GM18867 (cell line): ENCODE data around the gene TACR1.
"Not testable (repeated sequence)": the region's sequence is repeated elsewhere in the genome, so short reads cannot be mapped to it uniquely, and the experiment has no call there.

Experiments
- ATAC-seq: cut with Tn5 transposase; IDR thresholded peaks from one replicate; pipeline ENCODE4 v1.9.1; 2021; ENCODE audit warnings: mild to moderate bottlenecking, moderate library complexity; ENCODE audit not compliant: unreplicated experiment

TACR1 gene, protein sequence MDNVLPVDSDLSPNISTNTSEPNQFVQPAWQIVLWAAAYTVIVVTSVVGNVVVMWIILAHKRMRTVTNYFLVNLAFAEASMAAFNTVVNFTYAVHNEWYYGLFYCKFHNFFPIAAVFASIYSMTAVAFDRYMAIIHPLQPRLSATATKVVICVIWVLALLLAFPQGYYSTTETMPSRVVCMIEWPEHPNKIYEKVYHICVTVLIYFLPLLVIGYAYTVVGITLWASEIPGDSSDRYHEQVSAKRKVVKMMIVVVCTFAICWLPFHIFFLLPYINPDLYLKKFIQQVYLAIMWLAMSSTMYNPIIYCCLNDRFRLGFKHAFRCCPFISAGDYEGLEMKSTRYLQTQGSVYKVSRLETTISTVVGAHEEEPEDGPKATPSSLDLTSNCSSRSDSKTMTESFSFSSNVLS

DNA sequence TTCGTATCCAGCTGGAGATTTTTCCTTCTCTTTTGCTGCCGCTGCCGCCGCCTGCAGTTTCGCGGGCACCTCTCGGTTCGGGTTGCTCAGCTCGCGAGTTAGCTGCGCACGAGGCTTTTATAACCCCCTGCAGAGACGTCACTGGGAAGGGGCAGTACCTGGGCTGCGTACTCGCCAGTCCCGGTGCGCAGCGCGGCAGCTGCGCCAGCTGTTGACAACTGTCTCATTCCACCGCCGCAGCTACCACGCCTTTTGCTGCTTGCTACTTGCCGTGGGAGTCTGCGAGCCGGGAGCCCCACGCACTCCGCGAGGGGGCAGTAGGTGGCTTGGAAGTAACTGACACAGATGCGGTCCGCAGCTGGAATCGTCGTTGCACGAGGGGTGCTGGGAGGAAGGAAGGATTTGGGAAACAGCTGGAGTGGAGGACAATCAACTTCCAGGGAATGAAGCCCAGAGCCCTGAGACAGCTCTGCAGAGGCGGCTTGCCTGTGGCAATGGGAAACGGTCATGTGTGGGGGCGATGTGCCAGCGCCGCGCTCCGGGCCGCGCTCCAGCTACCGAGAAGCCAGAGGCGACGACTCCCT is at the start of gene TACR1:
TACR1 (minus strand) TSS at position 93 of the 584 bp plus-strand sequence. CDS start 586 bp downstream, outside the sequence.
- ATAC-seq, result peak; percentile 47

DNA sequence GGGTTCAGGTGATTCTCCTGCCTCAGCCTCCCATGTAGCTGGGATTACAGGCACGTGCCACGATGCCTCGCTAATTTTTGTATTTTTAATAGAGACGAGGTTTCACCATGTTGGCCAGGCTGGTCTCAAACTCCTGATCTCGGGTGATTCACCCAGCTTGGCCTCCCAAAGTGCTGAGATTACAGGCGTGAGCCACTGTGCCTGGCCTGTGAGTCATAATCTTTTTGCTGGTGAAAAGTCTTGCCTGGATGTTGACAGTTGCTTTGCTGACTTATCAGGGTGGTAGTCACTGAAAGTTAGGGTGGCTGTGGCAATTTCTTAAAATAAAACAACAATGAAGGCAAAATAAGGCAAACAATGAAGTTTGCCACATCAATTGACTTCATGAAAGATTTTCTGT is 49.3 kb upstream of the TACR1 start:
- ATAC-seq, result not testable (repeated sequence)

DNA sequence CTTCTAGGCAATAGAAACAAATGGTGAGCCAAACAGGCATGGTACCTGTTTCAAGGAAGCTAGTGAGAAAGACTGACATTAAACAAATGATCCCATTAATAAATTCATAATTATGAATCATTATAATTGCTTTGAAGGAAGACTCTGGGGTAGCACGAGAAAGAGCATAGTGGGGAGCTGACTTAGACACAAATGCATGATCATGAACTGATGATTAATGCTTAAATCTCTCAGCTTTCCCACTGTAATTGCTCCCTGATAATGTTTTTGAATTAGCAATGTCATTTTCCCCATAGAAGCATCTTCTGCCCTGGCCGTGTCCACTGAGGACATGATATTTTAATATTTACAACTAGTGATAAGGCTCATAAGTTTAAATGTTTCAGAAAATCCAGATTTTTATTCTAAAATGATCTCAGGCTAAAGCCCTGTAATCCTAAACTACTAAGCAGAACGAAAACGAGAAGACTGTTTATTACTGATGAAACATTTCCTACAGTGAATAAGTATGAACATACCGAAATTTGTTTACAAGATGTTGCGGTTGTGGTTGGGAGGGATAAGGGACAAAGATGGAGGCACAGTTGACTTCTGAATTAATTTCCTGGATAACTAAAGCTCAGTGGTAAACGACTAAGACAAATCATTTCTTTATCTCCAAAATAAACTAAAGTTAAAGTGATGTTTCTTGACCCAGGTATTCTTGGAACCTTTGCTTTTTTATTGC is 47.3 kb upstream of the TACR1 start:
- no peak for ATAC-seq

DNA sequence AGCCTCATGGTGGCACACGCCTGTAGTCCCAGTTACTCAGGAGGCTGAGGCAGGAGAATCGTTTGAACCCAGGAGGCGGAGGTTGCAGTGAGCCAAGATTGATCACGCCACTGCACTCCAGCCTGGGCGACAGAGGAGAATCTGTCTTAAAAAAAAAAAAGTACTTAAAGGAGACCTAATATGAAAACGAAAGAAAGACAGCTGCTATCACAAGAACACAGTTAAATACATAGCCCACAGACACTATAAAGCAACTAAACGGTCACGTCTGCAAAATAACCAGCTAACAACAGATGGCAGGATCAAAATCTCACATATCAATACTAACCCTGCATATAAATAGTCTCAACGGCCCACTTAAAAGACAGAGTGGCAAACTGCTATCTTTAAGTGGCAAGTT is 43.9 kb upstream of the TACR1 start:
- no peak for ATAC-seq

DNA sequence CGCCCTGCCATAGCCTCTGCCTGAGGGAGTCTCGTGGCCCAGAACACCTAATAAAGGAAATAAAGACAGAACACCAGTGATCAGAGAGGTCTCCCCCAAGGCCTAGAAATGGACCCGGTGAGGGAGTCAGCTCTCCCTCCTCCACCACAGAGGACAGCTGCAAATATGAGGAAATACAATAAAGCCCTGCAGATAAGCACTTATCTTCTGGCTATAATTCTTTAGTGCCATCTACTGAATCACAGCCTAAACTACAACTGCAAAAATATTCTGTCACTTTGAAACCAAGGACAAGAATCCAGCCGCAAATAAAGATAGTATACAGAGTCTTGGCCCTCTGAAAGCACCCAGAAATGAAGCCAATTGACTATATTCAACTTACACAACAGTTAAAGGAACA is 42.4 kb upstream of the TACR1 start:
- ATAC-seq, result peak; percentile 56

DNA sequence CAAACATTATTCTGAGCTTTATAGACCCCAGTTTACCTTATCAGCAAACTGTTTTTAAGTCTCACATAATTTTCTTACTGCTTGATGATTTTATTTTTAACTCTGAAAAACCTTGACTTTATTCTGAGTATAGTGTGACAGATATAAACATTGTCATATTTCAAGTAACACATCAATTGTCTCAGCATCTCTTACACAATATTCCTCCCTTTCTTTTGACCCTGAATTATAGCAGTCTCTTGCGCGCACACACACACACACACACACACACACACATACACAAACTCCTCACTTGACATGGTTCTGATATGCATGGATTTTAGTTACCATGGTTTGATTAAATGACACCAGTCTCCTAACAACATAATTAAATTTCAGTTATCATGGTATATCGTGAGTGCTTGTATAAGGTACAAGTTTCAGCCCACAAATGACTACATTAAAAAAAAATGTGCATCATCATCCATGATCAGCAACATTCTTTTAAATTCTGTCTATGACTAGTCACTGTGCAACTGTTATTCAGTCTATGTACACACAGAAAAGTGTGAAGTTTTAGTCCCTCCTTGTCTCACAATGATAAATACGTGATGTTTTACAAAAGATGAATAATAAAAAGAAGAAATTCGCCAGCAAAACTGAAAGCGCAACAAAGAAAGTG is 39.5 kb upstream of the TACR1 start:
- ATAC-seq, result no peak

DNA sequence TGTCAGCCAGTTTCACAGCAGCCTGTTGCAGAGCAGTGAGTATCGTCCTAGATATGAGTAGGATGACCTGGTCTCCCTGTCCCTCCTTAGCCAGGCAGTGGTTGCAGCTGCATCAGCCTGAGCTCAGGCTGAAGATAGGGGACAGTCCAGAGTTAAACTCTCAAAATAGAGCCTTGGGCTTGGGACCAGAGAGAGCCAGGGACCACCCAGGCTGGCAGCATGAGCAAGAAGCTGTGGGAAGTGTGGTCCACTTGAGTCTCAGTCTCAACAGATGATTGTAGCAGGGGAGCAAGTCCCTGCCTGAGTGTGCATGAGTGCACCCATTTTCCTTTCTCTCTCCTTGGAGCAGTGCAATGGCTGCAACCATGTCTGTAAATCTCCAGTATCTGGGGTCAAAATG is 38.0 kb upstream of the TACR1 start:
- ATAC-seq, result no peak

DNA sequence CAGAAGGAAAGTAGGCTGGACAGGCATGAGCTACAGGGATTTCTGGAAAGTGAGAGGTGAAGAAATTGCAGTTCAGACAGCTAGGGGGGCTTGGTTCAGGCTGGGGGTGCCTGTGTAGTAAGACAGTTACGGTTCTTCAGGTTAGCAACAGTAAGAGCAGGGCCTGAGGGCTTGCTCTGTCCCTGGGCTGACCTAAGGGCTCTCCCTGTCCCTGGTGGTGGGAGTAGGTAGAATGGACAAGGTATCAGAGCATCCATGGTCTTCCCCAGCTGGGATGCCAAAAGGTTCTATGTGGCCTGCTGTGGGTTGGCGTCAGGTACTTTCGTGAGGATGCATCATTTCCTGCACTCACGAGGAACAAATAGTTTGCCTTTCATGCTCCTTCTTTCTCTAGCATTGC is 34.6 kb upstream of the TACR1 start:
- ATAC-seq, result no peak

DNA sequence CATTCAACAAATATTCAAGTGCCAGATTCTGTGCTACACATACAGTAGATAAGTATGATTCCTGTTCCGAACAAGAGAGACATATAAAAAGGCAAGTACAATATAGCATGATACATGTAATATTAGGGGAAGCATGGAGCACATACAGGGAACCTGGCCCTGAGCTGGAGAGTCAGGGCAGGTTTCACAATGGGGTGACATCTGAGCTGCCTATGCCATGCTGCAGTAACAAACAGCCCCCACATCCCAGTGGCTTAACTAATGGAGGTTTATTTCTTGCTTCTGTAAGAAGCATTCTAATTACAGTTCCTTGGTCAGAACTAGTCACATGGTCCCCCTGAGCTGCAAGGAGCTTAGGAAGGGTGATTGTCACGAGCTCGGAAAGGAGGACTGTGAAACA is 27.3 kb upstream of the TACR1 start:
- ATAC-seq, result no peak

DNA sequence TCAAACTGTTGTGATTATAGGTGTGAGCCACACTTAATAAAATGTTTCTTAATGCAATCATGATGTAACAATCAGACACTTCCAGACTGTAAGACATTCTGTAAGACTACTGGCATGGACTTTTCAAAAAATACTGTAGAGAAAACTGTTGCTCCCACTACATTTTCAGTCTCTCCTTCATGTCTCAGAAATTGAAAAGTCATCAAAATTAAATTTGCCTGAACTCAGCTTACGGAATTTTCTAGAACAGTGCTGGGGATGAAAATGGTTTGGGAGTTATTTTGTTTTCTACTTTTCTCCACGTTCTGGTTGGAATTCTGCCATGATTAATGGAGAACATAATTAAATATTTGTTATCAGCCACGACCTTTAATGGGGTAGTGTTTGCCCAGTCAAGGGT is 26.8 kb upstream of the TACR1 start:
- no peak for ATAC-seq

DNA sequence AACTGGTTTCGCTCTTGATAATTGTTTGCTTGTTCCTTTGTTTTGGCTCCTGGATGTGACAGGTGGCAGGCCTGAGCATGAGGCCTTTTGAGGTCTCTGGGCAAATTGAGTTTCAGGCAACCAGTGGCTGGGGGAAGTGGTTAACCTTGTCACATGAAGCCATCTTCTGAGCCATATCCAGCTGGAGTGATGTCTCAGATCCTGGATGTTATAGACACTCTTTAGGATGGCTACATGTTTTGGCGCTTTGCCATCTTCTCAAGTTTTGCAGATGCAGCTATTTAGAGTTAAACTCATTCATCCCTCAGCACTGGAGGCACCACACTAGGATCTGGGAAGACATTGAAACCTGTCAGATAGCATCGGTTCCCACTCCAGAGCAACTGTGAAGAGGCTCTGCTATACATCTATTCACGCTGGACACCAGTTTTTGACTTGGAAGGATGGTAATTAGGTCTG is 25.3 kb upstream of the TACR1 start:
- no peak for ATAC-seq

DNA sequence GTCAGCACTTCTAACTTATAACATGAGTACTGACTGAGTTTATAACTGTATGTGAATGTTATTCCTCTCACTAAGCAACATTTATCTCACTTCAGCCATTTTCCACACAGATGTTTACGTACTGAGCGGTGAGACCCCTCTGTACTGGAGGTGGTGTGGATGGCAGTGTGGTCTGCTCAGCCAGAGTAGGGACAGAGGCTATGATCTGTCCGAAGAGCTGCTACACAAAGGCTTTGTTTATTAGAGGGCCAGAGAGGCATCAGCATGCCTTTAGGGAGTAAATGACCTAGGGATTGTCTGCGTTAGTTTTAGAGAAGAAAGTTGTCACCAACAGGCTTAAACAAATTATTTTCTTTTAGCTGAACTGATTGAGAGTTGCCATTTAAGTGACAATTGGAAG is 23.2 kb upstream of the TACR1 start:
- no peak for ATAC-seq

DNA sequence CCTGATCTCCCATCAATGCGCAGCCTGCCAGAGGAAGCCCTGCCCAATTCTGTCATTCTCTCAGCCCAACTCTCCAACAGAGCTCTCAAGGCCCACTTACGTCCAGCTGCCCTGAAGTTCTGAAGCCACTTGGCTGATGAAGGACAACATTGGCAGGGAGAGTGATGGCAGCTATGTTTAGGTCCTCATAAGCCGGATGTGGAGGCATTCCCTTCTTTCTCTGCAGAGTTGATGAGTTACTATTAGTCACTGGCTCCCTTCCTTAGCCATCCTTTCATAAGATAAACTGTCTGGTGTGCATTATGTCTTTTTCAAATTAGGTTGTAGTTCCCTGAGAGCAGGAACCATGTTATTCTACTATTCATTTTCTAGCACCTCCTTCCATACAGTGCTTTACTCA is 22.5 kb upstream of the TACR1 start:
- no peak for ATAC-seq

DNA sequence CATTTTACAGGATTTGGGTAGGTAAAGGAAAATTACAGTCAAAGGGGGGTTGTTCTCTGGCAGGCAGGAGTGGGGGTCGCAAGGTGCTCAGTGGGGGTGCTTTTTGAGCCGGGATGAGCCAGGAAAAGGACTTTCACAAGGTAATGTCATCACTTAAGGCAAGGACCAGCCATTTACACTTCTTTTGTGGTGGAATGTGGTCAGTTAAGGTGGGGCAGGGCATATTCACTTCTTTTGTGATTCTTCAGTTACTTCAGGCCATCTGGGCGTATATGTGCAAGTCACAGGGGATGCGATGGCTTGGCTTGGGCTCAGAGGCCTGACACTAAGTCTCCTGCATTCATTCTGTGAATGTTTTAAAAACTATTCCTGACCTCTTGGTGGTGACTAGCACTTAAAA is 19.9 kb upstream of the TACR1 start:
- not testable (repeated sequence) for ATAC-seq

DNA sequence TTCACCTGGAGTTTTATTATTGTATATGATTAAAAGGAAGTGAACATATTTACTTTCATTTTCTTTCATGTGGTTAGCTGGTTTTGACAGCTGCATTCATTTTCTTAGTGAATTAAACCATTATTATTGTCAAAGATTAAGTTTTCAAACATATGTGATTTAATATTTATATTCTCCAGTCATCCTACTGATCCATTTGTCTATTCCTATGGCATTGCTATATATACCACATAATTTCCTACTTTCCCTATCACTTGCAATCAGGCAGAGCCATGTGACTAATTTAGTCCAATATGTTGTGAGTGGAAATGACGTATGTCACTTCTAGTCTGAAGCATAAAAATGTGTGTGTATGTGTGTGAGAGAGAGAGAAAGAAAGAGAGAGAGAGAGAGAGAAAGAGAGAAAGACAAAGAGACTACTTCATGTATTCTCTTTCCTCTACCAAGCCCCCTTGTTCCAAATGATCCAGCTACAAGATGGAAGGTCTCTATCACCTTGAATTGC is 12.0 kb upstream of the TACR1 start:
- ATAC-seq, result no peak

DNA sequence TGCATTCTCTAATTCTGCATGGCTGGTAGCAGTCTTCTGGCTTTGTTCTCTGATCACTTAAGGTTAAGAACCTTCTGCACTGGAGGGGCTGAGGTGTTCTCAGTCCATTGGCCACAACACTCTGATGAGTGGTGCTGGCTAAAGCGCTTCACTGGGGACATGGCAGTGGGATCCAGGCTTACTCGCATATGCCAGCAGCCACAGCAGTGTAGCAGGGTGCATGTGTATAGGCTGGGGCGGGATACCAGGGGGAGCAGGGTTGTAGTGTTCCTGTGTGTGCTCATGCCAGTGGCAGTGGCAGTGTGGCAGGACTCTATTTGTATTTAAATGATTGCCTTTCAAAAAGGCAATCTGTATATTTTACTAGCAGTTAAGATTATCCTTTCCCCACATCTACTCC is 11.1 kb upstream of the TACR1 start:
- ATAC-seq, result no peak

DNA sequence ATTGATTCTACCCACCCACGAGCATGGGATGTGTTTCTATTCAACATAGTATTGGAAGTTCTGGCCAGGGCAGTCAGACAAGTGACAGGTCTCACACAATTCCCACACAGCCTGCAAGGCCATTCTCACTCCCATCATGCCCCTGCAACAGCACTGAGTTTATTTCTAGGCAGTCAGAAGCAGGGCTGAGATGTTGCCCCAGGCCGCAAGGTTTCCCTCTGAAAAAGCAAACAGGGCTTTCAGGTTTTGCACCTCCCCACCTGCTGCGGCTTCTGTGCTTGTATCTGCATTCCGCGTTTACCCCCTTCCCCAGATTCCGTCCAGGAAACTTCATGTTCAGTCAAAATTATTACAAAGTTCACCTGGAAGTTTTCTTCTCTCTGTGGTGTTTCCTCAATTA is 9.4 kb upstream of the TACR1 start:
- no peak for ATAC-seq

DNA sequence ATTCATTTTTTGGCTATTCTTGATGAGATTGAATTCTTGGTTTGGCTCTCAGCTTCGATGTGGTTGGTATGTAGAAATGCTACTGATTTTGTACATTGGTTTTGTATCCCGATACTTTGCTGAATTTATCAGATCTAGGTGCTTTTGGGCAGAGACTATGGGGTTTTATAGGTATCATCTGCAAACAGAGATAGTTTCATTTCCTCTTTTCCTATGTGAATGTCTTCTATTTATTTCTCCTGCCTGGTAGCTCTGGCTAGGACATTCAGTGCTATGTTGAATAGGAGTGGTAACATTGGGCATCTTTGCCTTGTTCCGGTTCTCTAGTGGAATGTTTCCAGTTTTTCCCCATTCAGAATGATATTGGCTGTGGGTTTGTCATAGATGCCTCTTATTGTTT is 5.5 kb upstream of the TACR1 start:
- ATAC-seq, result no peak

DNA sequence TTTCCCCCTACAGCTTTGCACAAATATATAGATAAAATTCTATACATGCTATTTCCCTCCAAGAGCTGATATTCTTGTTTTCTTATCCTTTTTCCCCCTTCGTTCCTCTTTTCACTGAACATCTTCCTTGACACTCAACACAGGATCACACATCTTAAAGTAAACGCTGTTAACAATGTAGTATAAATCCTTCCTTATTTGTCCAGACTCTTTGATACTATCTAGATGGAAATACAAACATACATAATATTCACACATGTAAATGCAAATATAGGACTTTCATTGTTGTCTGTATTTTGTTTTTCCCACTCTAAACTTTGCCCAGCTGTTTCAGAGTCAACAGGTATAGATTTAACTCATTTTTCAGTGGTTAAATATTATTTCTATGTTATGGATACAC is 3.0 kb upstream of the TACR1 start:
- ATAC-seq, result no peak

DNA sequence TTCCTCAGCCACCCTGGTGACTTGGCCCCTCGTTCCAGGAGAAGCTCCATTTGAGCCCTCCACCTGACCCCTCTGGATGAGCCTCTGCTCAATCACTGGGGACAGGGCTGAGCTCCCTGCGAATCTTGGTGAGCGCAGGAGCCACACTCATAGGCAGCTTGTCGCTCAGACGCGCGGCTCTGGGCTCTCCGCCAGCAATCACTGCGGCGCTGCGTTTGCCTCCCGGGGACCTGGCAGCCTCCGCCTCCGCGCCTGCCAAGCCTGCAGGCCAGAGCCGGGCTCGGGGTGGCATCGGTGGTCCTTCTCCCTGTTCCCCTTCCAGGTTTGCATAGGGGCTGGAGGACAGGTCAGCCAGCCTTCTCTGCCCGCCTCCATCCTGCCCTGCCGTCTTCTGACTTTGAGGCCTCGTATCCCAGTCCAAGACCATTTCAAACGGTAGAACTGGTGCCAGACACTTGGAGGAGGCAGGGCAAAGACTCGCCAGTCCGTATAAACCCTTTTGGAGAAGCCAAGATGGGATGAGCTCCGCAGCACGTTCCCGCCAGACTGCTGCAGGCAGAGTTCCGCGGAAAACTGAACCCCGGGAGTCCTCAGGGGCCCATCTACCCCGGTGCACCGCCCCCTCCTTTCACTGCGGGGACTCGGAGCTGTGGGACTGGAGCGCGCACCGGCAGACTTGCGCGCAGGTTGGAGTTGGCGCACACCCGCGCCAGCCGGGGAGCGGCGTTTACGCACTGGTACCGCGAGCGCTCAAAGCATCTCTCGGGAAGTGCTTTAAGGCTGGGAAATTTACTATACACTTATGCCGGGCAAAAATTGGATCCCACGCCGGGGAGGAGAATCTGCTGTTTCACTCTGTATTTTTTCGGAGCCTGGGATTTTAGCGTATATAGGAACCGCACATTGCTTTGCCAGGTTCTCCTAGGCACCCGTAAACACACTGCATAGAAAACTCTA is 1.1 kb upstream of the TACR1 start:
- no peak for ATAC-seq
